Breast epithelium (tissue), 3 donors: ENCODE data around the gene PRR33.

Experiments used
- POLR2A ChIP-seq: fragments of 450-650 bp; IDR thresholded peaks from one replicate; pipeline ENCODE4 v1.6.1; 2016; ENCODE audit warnings: antibody characterized with exemption, mild to moderate bottlenecking, moderate library complexity
- POLR2AphosphoS5 ChIP-seq, 3 donors: sonication (generic); formaldehyde crosslinking; IDR thresholded peaks; one replicate each; pipeline ENCODE4 v1.6.1; 2017; ENCODE audit warnings: antibody characterized with exemption in 3 of 3
- TF ChIP-seq, protein P1 (sequence below), 3 donors: fragments of 450-650 bp; IDR thresholded peaks; one replicate each; pipeline ENCODE4 v1.5.1; 2016 to 2017; ENCODE audit warnings: antibody characterized with exemption in 3 of 3, mild to moderate bottlenecking in 3 of 3, moderate library complexity in 3 of 3

- TF ChIP-seq POLR2AphosphoS5 (IDR thresholded peaks at IDR 0.05): no peak
- TF ChIP-seq, protein P1, sequence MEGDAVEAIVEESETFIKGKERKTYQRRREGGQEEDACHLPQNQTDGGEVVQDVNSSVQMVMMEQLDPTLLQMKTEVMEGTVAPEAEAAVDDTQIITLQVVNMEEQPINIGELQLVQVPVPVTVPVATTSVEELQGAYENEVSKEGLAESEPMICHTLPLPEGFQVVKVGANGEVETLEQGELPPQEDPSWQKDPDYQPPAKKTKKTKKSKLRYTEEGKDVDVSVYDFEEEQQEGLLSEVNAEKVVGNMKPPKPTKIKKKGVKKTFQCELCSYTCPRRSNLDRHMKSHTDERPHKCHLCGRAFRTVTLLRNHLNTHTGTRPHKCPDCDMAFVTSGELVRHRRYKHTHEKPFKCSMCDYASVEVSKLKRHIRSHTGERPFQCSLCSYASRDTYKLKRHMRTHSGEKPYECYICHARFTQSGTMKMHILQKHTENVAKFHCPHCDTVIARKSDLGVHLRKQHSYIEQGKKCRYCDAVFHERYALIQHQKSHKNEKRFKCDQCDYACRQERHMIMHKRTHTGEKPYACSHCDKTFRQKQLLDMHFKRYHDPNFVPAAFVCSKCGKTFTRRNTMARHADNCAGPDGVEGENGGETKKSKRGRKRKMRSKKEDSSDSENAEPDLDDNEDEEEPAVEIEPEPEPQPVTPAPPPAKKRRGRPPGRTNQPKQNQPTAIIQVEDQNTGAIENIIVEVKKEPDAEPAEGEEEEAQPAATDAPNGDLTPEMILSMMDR (IDR thresholded peaks at IDR 0.05): no peak
- TF ChIP-seq POLR2A: no peak
Measured at GRCh38 chr11:1896923-1897322, 5.2 kb upstream of the PRR33 start.
